Mammary epithelial cell (primary cell): ENCODE data around the gene RANBP9.

Source experiments
- EZH2 ChIP-seq: IDR thresholded peaks from 2 replicates; pipeline ENCODE4 v1.6.1; 2012; ENCODE audit warnings: low read length, inconsistent platforms, borderline replicate concordance
- TF ChIP-seq, protein P1 (sequence below), 2 donors: IDR thresholded peaks in 1 of 2; conservative IDR thresholded peaks in 1 of 2; 2 replicates each; pipeline ENCODE4 v1.5.1; 2011 to 2012; ENCODE audit warnings: inconsistent platforms in 2 of 2, low read length in 2 of 2, mild to moderate bottlenecking in 2 of 2, control low read depth in 1 of 2, low read depth in 1 of 2; ENCODE audit not compliant: insufficient read depth in 1 of 2; ENCODE audit errors: extremely low read depth in 1 of 2

DNA sequence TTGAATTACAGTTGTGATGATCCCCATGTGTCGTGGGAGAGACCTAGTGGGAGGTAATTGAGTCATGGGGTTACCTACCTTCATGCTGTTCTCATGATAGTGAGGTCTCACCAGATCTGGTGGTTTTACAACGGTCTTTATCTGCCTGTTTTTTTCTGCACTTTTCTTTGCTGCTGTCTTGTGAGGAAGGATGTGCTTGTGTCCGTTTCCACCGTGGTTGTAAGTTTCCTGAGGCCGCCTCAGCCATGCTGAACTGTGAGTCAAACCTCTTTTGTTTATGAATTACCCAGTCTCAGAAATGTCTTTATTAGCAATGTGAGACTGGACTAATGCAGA lies 6.5 kb upstream of the RANBP9 start:
- TF ChIP-seq, protein P1, sequence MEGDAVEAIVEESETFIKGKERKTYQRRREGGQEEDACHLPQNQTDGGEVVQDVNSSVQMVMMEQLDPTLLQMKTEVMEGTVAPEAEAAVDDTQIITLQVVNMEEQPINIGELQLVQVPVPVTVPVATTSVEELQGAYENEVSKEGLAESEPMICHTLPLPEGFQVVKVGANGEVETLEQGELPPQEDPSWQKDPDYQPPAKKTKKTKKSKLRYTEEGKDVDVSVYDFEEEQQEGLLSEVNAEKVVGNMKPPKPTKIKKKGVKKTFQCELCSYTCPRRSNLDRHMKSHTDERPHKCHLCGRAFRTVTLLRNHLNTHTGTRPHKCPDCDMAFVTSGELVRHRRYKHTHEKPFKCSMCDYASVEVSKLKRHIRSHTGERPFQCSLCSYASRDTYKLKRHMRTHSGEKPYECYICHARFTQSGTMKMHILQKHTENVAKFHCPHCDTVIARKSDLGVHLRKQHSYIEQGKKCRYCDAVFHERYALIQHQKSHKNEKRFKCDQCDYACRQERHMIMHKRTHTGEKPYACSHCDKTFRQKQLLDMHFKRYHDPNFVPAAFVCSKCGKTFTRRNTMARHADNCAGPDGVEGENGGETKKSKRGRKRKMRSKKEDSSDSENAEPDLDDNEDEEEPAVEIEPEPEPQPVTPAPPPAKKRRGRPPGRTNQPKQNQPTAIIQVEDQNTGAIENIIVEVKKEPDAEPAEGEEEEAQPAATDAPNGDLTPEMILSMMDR (conservative IDR thresholded peaks at IDR 0.05 in 1 of 2, IDR thresholded peaks at IDR 0.05 in 1 of 2; ENCODE audit: extremely low read depth in 1 of 2, insufficient read depth in 1 of 2, low read depth in 1 of 2, low read length in 2 of 2), result no peak
- no peak for TF ChIP-seq EZH2
